Sigmoid colon (tissue), 7 donors: Measurements from ENCODE around the gene PDCD2L. TPM values are rescaled to one million over a fixed set of nuclear protein-coding genes. Genes with fewer than 3 reads are reported as not detected.
"Not testable (repeated sequence)": the region's sequence is repeated elsewhere in the genome, so short reads cannot be mapped to it uniquely, and the experiment has no call there.

Experiments used
- DNase-seq: peaks from one replicate; pipeline ENCODE4 v3.0.0-alpha.2; 2019
- H3K27ac ChIP-seq, 4 donors: fragments of 200-600 bp; sonication (generic); one replicate each; pipeline ENCODE4 v1.5.1; 2016 to 2019; ENCODE audit warnings: mild to moderate bottlenecking in 1 of 4
- H3K27me3 ChIP-seq, 3 donors: fragments of 200-600 bp; sonication (generic); one replicate each; pipeline ENCODE4 v1.5.1; 2019; ENCODE audit warnings: mild to moderate bottlenecking in 1 of 3
- H3K36me3 ChIP-seq, 4 donors: fragments of 200-600 bp; sonication (generic); one replicate each; pipeline ENCODE4 v1.5.1; 2016 to 2019
- H3K4me1 ChIP-seq, 4 donors: fragments of 200-600 bp; sonication (generic); one replicate each; pipeline ENCODE4 v1.5.1; 2017 to 2019
- H3K4me3 ChIP-seq, 4 donors: fragments of 200-600 bp; sonication (generic); one replicate each; pipeline ENCODE4 v1.5.1; 2017 to 2019; ENCODE audit warnings: mild to moderate bottlenecking in 2 of 4, moderate library complexity in 1 of 4
- H3K9me3 ChIP-seq, 4 donors: fragments of 200-600 bp in 3 of 4; sonication (generic) in 3 of 4; one replicate each; pipeline versions ENCODE4 v1.5.1 to v1.6.1; 2013 to 2019
- EP300 ChIP-seq, 4 donors: sonication (generic); formaldehyde crosslinking; IDR thresholded peaks; one replicate each; pipeline ENCODE4 v1.6.1; 2017; ENCODE audit warnings: antibody characterized with exemption in 4 of 4
- POLR2A ChIP-seq, 2 donors: fragments of 450-650 bp; IDR thresholded peaks; one replicate each; pipeline ENCODE4 v1.6.1; 2016; ENCODE audit warnings: antibody characterized with exemption in 2 of 2, mild to moderate bottlenecking in 2 of 2, moderate library complexity in 2 of 2
- POLR2AphosphoS5 ChIP-seq, 4 donors: sonication (generic); formaldehyde crosslinking; IDR thresholded peaks; one replicate each; pipeline ENCODE4 v1.6.1; 2017; ENCODE audit warnings: antibody characterized with exemption in 4 of 4
- WGBS, 2 donors: extraction: QIAGEN DNeasy Blood & Tissue Kit; methylation state at CpG; one replicate each; pipeline ENCODE4 v1.1.7; 2013; 5-methylcytosine and 5-hydroxymethylcytosine counted together
- intact Hi-C: fragments of 100-400 bp; cut with DNase I; formaldehyde crosslinking; loops from one replicate; pipeline ENCODE4 v1.15.1; 2023
- polyA plus RNA-seq, 3 donors: library from polyadenylated mRNA; stranded (reverse); fragments of 200-250 nt; gene quantifications; one replicate each; pipeline ENCODE4 v1.2.3, GENCODE V29; 2013
- total RNA-seq, 4 donors: library from RNA; depleted of rRNA; stranded (reverse); fragments of >200 nt; gene quantifications; one replicate each; pipeline ENCODE4 v1.1.0, GENCODE V29; 2016
- TF ChIP-seq, protein P1 (sequence below), 4 experiments: fragments of 450-650 bp in 3 of 4; fragments of 200-600 bp in 1 of 4; IDR thresholded peaks; one replicate each; pipeline ENCODE4 v1.5.1; 2016 to 2019; ENCODE audit warnings: antibody characterized with exemption in 4 of 4, mild to moderate bottlenecking in 3 of 4, moderate library complexity in 2 of 4
- donor health status: healthy with polysubstance abuse.
- donor health status: Bipolar disorder and iron deficiency.
- donor health status: healthy.

Gene PDCD2L
- total and polyA plus RNA-seq, 7 donors, result 6.0 to 14.8 (median 12.1) TPM

DNA sequence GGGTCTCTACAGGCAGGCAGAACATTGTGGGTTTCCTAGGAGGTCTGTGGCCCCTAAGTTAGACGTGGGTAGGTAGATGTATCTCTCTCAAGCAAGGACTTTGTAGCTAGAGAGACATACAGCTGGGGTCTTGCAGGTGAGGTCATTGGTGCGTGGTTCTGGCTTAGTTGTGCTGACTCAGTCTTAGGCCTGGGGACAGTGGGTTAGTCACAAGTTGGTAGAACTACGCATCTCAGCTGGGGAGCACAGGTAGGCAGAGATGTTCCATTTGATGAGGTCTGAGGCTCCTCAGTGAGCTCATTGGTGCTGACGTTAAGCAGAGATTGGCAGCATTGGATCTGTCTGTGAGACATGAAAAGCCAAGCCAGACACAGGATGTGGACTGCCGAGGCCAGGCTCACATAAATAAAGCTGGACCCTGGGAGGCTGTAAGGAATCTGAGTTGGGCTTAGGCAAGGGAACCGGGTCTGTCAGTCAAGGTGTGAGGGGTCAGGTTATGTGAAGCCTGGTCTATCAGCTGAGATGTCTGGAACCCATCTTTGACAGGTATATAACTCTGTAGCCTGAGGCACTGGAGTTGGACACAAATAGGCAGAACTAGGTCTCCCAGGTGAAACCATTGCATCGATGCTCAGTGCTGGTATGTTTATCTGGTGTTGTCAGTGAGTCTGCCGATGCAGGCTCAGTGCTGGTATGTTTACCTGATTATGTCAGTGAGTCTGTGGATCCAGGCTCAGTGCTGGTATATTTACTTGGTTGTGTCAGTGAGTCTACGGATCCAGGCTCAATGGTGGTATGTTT, 17.4 kb upstream of the PDCD2L start:
- no peak for TF ChIP-seq EP300 (IDR thresholded peaks at IDR 0.05)
- TF ChIP-seq POLR2AphosphoS5 (IDR thresholded peaks at IDR 0.05), result no peak
- TF ChIP-seq POLR2A (IDR thresholded peaks at IDR 0.05), result no peak
- TF ChIP-seq, protein P1, sequence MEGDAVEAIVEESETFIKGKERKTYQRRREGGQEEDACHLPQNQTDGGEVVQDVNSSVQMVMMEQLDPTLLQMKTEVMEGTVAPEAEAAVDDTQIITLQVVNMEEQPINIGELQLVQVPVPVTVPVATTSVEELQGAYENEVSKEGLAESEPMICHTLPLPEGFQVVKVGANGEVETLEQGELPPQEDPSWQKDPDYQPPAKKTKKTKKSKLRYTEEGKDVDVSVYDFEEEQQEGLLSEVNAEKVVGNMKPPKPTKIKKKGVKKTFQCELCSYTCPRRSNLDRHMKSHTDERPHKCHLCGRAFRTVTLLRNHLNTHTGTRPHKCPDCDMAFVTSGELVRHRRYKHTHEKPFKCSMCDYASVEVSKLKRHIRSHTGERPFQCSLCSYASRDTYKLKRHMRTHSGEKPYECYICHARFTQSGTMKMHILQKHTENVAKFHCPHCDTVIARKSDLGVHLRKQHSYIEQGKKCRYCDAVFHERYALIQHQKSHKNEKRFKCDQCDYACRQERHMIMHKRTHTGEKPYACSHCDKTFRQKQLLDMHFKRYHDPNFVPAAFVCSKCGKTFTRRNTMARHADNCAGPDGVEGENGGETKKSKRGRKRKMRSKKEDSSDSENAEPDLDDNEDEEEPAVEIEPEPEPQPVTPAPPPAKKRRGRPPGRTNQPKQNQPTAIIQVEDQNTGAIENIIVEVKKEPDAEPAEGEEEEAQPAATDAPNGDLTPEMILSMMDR (IDR thresholded peaks at IDR 0.05), result no peak
- Histone ChIP-seq H3K9me3 (no peaks in the 10 kb centered on the region), H3K36me3 (peaks cover 15 to 96% (median 57%) of the 10 kb centered on the region in 4 donors), H3K27me3 (no peaks in the 10 kb centered on the region), H3K27ac (no peak overlapping the region), H3K4me3 (no peak overlapping the region), H3K4me1 (no peaks in the 10 kb centered on the region)
- no peak for DNase-seq
- intact Hi-C loops, result no loop called here
- WGBS, 2 donors, result 93% methylated on average over 9 of the region's 9 CpGs

DNA sequence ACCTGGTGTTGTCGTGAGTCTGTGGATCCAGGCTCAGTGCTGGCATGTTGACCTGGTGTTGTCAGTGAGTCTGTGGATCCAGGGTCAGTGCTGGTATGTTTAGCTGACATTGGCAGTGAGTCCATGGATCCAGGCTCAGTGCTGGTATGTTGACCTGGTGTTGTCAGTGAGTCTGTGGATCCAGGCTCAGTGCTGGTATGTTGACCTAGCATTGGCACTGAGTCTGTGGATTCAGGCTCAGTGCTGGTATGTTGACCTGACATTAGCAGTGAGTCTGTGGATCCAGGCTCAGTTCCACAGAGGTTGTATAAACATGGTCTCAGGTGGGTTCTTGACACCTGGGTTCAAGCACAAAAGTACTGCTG, 16.8 kb upstream of the PDCD2L start:
- intact Hi-C loops, result no loop called here
- Histone ChIP-seq H3K27ac (no peak overlapping the region), H3K27me3 (no peaks in the 10 kb centered on the region), H3K4me3 (no peak overlapping the region), H3K36me3 (peaks cover 11 to 96% (median 54%) of the 10 kb centered on the region in 4 donors), H3K9me3 (no peaks in the 10 kb centered on the region), H3K4me1 (no peaks in the 10 kb centered on the region)
- WGBS, 2 donors, result 91 to 94% methylated on average over 1 of the region's 1 CpG
- TF ChIP-seq EP300 (IDR thresholded peaks at IDR 0.05), result no peak
- TF ChIP-seq POLR2AphosphoS5 (IDR thresholded peaks at IDR 0.05), result no peak
- TF ChIP-seq, protein P1 (IDR thresholded peaks at IDR 0.05), result no peak
- TF ChIP-seq POLR2A (IDR thresholded peaks at IDR 0.05), result no peak
- DNase-seq, result no peak

DNA sequence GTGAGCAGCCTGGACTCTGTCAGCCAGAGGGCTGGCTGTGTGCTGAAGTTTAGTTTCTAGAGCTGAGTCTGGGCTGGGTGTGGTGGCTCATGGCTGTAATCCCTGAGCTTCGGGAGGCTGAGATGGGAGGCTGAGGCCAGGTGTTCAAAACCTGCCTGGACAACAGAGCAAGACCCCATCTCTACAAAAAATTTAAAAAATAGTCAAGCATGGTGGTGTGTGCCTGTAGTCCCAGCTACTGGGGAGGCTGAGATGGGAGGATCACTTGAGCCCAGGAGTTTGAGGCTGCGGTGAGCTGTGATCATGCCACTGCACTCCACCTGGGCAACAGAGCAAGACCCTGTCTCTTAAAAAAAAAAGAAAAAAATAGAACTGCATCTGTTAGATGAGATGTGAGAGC, 15.5 kb upstream of the PDCD2L start:
- whole genome bisulfite sequencing, 2 donors, result 97 to 100% methylated on average over 2 of the region's 2 CpGs
- DNase-seq, H3K4me3 ChIP-seq, H3K27ac ChIP-seq, H3K4me1 ChIP-seq, H3K9me3 ChIP-seq, intact Hi-C loops, H3K27me3 ChIP-seq: not testable (repeated sequence)
- peaks cover 0 to 96% (median 49%) of the 10 kb centered on the region in 4 donors for H3K36me3 ChIP-seq

DNA sequence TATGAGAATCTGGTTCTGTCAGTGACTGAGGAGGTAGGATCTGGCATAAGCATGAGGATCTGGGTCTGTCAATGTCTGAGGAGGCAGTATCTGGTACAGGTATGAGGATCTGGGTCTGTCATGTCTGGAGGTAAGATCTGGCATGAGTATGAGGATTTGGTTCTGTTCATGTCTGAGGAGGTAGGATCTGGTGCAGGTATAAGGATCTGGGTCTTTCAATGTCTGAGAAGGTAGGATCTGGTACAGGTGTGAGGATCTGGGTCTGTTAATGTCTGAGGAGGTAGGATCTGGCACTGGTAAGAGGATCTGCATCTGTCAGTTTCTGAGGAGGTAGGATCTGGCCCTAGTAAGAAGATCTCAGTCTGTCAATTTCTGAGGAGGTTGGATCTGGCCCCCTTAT, 12.4 kb upstream of the PDCD2L start:
- Histone ChIP-seq H3K27ac (no peak overlapping the region), H3K27me3 (no peaks in the 10 kb centered on the region), H3K9me3 (no peaks in the 10 kb centered on the region), H3K36me3 (peaks cover 0 to 100% (median 53%) of the 10 kb centered on the region in 4 donors), H3K4me3 (no peak overlapping the region), H3K4me1 (no peaks in the 10 kb centered on the region)
- no peak for DNase-seq
- intact Hi-C loops, result no loop called here
- no peak for TF ChIP-seq POLR2AphosphoS5 (IDR thresholded peaks at IDR 0.05)
- no peak for TF ChIP-seq POLR2A (IDR thresholded peaks at IDR 0.05)
- TF ChIP-seq, protein P1 (IDR thresholded peaks at IDR 0.05), result no peak
- TF ChIP-seq EP300 (IDR thresholded peaks at IDR 0.05), result no peak

DNA sequence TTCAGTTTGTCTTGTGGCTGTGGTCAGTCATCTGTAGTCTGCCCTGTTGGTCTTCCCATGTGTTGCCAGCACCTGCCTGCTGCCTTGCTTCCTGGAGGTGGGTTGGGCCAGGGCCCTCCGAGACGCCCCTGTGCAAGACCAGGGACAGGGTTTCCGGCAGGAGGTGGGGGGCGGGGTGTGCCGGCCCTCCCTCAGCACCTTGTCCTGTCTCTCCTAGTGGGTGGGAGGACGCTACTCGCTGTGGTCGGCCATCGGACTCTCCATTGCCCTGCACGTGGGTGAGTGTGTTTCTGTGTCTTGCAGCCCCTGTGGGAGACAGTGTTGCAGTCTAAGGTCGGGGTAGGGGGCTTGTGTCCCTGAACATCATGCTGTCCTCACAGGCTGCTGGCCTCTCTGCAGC, 11.2 kb upstream of the PDCD2L start:
- no peak overlapping the region for H3K27ac ChIP-seq
- intact Hi-C loops, result no loop called here
- peaks cover 0 to 100% (median 49%) of the 10 kb centered on the region in 4 donors for H3K36me3 ChIP-seq

More for the DNA sequence above, 11.2 kb upstream of the PDCD2L start:
- DNase-seq, result no peak
- Histone ChIP-seq H3K27me3 (no peaks in the 10 kb centered on the region), H3K4me1 (no peaks in the 10 kb centered on the region), H3K4me3 (no peak overlapping the region), H3K9me3 (no peaks in the 10 kb centered on the region)
- WGBS, 2 donors, result 87 to 90% methylated on average over 11 of the region's 11 CpGs
- TF ChIP-seq, protein P1 (IDR thresholded peaks at IDR 0.05), result no peak
- TF ChIP-seq POLR2A (IDR thresholded peaks at IDR 0.05) (no peak), EP300 (IDR thresholded peaks at IDR 0.05) (no peak), POLR2AphosphoS5 (IDR thresholded peaks at IDR 0.05) (no peak)
